Left lung (tissue), 10 donors: Measurements from ENCODE around the gene SP140. TPM values are rescaled to one million over a fixed set of nuclear protein-coding genes. Genes with fewer than 3 reads are reported as not detected.

Source experiments
- ATAC-seq: fragments of 200-7000 bp; cut with Tn5 transposase; one replicate; pipeline ENCODE4 v1.9.1; 2020; ENCODE audit warnings: moderate library complexity
- DNase-seq, 4 donors: peaks; one replicate each; pipeline ENCODE4 v3.0.0-alpha.2; 2013 to 2020
- H3K27ac ChIP-seq, 2 donors: fragments of 200-600 bp; sonication (generic) in 1 of 2; one replicate each; pipeline versions ENCODE4 v1.5.0 to v1.8.0; 2020 to 2021
- H3K27me3 ChIP-seq, 2 donors: fragments of 200-600 bp; sonication (generic) in 1 of 2; one replicate each; pipeline versions ENCODE4 v1.5.0 to v1.8.0; 2020 to 2021
- H3K36me3 ChIP-seq, 2 donors: fragments of 200-600 bp; sonication (generic) in 1 of 2; one replicate each; pipeline versions ENCODE4 v1.5.0 to v1.8.0; 2020 to 2021
- H3K4me1 ChIP-seq, 2 donors: fragments of 200-600 bp; one replicate each; pipeline ENCODE4 v1.8.0; 2021
- H3K4me3 ChIP-seq, 2 donors: fragments of 200-600 bp; sonication (generic) in 1 of 2; one replicate each; pipeline versions ENCODE4 v1.5.0 to v1.8.0; 2020 to 2021; ENCODE audit warnings: mild to moderate bottlenecking in 1 of 2
- H3K9me3 ChIP-seq, 2 donors: fragments of 200-600 bp; sonication (generic) in 1 of 2; one replicate each; pipeline versions ENCODE4 v1.5.0 to v1.8.0; 2020 to 2021
- CTCF ChIP-seq, 2 donors: fragments of 200-600 bp; sonication (generic) in 1 of 2; IDR thresholded peaks; one replicate each; pipeline versions ENCODE4 v1.5.0 to v1.8.0; 2021; ENCODE audit warnings: antibody characterized with exemption in 2 of 2
- intact Hi-C, 2 donors: fragments of 100-400 bp; cut with DNase I; formaldehyde crosslinking; loops; one replicate each; pipeline versions ENCODE4 v1.11.2 to v1.14.2; 2022
- polyA plus RNA-seq, 6 donors: library from polyadenylated mRNA; unstranded; fragments of 120-200 nt; gene quantifications; one replicate each; pipeline ENCODE4 v1.2.1, GENCODE V29; 2013; ENCODE audit not compliant: insufficient read length in 6 of 6
- total RNA-seq, 2 donors: library from RNA; stranded (reverse); fragmentation: NEBNext Ultra II Directional; extraction: Animal tissue kit (Norgen Biotek cat#: 25700); gene quantifications; one replicate each; pipeline ENCODE4 v1.2.1, GENCODE V29; 2021
- donor health status: DM: no; HTN: yes; CAD: no.
- donor health status: DM: no; HTN: no; CAD: no.

The SP140 gene
- total and polyA plus RNA-seq, 8 donors, result 0.74 to 4.8 (median 1.3) TPM

DNA sequence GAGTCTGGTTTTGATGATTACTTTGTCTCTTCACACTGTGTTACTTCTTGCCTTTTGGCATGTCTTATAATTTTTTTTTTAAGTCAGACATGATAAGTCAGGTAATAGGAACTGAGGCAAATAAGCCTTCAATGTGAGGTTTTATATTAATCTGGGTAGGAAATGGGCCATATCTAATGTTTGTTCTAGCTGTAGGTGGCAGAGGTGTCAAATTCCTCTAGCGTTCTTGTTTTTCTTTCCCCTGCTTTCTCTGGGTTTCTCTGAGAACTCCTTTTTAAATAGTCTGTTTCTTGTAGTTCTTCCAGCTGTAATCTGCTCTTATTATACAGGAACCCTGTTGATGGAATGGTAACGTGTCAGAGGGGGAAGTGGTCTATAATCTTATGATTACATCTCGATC lies 5.7 kb downstream of the SP140 start:
- no peak for TF ChIP-seq CTCF (IDR thresholded peaks at IDR 0.05)
- ATAC-seq (no peak), DNase-seq (no peak)
- Histone ChIP-seq H3K27me3 (no peaks in the 10 kb centered on the region), H3K4me3 (no peak overlapping the region), H3K36me3 (no peaks in the 10 kb centered on the region), H3K4me1 (peaks cover 0 to 17% of the 10 kb centered on the region in 2 donors), H3K27ac (no peak overlapping the region), H3K9me3 (peaks cover 0 to 13% of the 10 kb centered on the region in 2 donors)
- intact Hi-C loops, result no loop called here

GRCh38 chr2:230234122-230234722 lies 8.7 kb downstream of the SP140 start:
- intact Hi-C loops, result no loop called here
- no peak for TF ChIP-seq CTCF (IDR thresholded peaks at IDR 0.05)
- H3K27me3 ChIP-seq, result no peaks in the 10 kb centered on the region
- no peaks in the 10 kb centered on the region for H3K36me3 ChIP-seq
- H3K4me1 ChIP-seq, result peaks cover 0 to 9% of the 10 kb centered on the region in 2 donors
- no peak for ATAC-seq
- no peak for DNase-seq
- no peak overlapping the region for H3K4me3 ChIP-seq
- H3K9me3 ChIP-seq, result peaks cover 0 to 13% of the 10 kb centered on the region in 2 donors
- no peak overlapping the region for H3K27ac ChIP-seq

DNA sequence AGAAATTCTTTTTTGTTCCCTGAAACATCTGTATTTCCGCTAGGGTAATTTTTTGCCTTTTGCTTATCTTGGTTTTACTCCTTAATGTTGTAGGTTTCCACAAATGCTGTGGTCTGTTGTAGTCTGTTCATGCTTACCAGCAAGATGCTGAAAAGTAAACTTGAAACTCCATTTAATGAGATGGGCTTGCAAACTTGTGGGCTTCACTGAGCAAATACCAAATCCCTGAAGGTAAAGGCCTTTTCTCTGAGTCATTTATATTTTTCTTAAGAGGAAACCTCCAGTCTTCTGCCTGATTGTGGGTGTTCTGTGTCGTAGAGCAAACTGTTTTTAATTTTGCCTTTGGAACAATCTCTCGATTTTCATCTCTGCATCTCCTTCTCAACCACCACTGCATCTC lies 9.3 kb downstream of the SP140 start:
- no peak overlapping the region for H3K4me3 ChIP-seq
- no peaks in the 10 kb centered on the region for H3K27me3 ChIP-seq
- ATAC-seq, result no peak
- no peak for TF ChIP-seq CTCF (IDR thresholded peaks at IDR 0.05)
- H3K4me1 ChIP-seq, result peaks cover 0 to 6% of the 10 kb centered on the region in 2 donors
- intact Hi-C loops, result no loop called here
- no peak overlapping the region for H3K27ac ChIP-seq
- no peaks in the 10 kb centered on the region for H3K36me3 ChIP-seq
- no peak for DNase-seq
- H3K9me3 ChIP-seq, result peaks cover 0 to 13% of the 10 kb centered on the region in 2 donors

DNA sequence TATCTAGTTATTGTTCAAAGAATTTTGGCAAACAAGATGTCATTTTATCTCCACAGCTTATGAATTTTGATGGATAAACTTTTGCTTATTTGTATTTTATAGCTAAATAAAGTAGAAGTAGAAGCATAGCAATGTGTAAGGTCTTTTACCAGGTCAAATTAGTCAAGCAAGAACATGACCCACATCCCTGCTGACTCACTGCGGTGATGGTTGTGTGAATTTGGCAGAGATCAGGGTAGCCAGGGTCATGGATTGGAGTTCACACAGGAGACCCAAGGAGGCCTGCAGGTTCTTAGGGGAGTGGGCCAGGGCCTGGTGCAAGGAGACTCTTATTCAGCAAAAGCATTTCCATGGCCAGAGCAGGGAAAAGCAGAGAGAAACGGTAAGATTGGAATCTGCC lies 18.7 kb downstream of the SP140 start:
- intact Hi-C loops, result no loop called here
- Histone ChIP-seq H3K27ac (no peak overlapping the region), H3K9me3 (no peaks in the 10 kb centered on the region), H3K27me3 (no peaks in the 10 kb centered on the region), H3K4me1 (no peaks in the 10 kb centered on the region), H3K4me3 (no peak overlapping the region), H3K36me3 (no peaks in the 10 kb centered on the region)
- ATAC-seq (no peak), DNase-seq (no peak)
- no peak for TF ChIP-seq CTCF (IDR thresholded peaks at IDR 0.05)

- H3K36me3 ChIP-seq, result no peaks in the 10 kb centered on the region
- H3K9me3 ChIP-seq, result no peaks in the 10 kb centered on the region
- H3K27me3 ChIP-seq, result no peaks in the 10 kb centered on the region
- no peaks in the 10 kb centered on the region for H3K4me1 ChIP-seq
- H3K27ac ChIP-seq, result no peak overlapping the region
- TF ChIP-seq CTCF (IDR thresholded peaks at IDR 0.05), result no peak
- no peak overlapping the region for H3K4me3 ChIP-seq
- no peak for ATAC-seq
- DNase-seq, result no peak
- intact Hi-C loops, result no loop called here
Measured at GRCh38 chr2:230246206-230246605, 20.7 kb downstream of the SP140 start.
